Adipocyte (in vitro differentiated cells): ENCODE results near the gene PAQR4.

Experiments used
- DNase-seq: peaks from one replicate; pipeline ENCODE4 v3.0.0-alpha.2; 2015; ENCODE audit warnings: low read depth
- H3K27me3 ChIP-seq: replicated peaks from 2 replicates; pipeline ENCODE4 v1.7.0; 2013; ENCODE audit warnings: mild to moderate bottlenecking, low read length, moderate library complexity; ENCODE audit not compliant: control insufficient read depth, insufficient read depth
- H3K36me3 ChIP-seq: 2 replicates; pipeline ENCODE4 v1.7.0; 2013; ENCODE audit warnings: low read length, mild to moderate bottlenecking, moderate library complexity; ENCODE audit not compliant: control insufficient read depth, insufficient read depth, severe bottlenecking
- H3K4me1 ChIP-seq: 2 replicates; pipeline ENCODE4 v1.7.0; 2013; ENCODE audit warnings: mild to moderate bottlenecking, low read length, moderate library complexity; ENCODE audit not compliant: control insufficient read depth, insufficient read depth
- H3K4me3 ChIP-seq: 2 replicates; pipeline ENCODE4 v1.7.0; 2013; ENCODE audit warnings: mild to moderate bottlenecking, low read length, moderate library complexity
- H3K9ac ChIP-seq: 2 replicates; pipeline ENCODE4 v1.7.0; 2013; ENCODE audit warnings: mild to moderate bottlenecking, low read length, moderate library complexity
- H3K9me3 ChIP-seq: 2 replicates; pipeline ENCODE4 v1.7.0; 2013; ENCODE audit warnings: mild to moderate bottlenecking, low read length, moderate library complexity; ENCODE audit not compliant: control insufficient read depth

The PAQR4 gene

DNA sequence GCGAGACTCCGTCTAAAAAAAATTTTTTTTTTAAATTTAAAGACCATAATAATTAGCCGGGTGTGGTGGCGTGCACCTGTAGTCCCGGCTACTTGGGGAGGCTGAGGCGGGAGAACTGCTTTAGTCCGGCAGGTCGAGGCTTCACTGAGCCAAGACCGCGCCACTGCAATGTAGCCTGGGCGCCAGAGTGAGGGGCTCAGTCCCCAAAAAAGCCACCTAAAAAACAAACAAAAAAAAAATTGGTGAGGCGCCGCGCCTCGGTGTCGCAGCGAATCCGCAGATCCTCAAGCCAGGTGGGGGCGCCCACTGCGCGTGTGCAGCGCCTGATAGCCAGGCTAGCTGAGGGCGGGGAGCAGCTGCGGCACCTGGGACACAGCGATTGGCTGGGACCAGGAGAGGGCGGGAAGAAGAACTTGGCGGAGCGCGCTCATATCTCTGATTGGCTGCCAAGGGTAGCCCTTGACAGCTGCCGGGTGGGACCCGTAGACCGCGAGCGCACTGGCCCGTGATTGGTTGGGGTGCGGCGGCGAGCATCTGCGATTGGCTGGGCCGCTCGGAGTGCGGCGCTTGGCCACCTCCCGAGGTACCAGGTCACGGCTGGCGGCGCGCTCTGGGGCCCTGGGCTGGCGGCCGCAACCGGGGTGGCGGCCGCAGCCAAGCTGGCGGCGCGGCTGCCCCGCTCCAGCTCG is 34.6 kb downstream of the PAQR4 start:
- Histone ChIP-seq H3K4me1 (peaks cover 11% of the 10 kb centered on the region), H3K4me3 (no peak overlapping the region), H3K36me3 (no peaks in the 10 kb centered on the region), H3K9me3 (no peaks in the 10 kb centered on the region), H3K27me3 (peaks cover 39% of the 10 kb centered on the region), H3K9ac (no peak overlapping the region)
- DNase-seq, result peak; percentile 95

DNA sequence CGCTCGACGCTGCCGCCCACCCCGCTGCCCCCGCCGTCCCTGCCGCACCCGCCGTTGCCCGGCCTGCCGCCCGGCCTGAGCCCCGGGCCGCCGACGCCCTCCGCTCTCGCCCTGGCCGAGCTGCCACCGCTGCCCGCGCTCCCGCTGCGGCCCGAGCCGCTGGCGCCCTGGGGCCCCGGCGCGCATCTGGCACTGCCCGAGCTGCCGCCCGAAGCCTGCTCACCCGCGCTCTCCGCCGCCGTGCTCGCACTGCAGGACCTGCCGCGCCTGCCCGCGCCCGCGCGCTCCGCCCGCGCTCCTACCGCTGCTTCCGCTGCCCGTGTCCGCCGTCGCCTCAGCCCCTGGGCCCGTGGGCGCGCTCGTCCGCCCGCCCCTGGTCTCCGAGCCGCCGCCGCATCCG is 35.2 kb downstream of the PAQR4 start:
- no peaks in the 10 kb centered on the region for H3K9me3 ChIP-seq
- H3K27me3 ChIP-seq, result peaks cover 36% of the 10 kb centered on the region
- peaks cover 11% of the 10 kb centered on the region for H3K4me1 ChIP-seq
- H3K4me3 ChIP-seq, result no peak overlapping the region
- no peaks in the 10 kb centered on the region for H3K36me3 ChIP-seq
- no peak overlapping the region for H3K9ac ChIP-seq
- DNase-seq, result peak; percentile 39

DNA sequence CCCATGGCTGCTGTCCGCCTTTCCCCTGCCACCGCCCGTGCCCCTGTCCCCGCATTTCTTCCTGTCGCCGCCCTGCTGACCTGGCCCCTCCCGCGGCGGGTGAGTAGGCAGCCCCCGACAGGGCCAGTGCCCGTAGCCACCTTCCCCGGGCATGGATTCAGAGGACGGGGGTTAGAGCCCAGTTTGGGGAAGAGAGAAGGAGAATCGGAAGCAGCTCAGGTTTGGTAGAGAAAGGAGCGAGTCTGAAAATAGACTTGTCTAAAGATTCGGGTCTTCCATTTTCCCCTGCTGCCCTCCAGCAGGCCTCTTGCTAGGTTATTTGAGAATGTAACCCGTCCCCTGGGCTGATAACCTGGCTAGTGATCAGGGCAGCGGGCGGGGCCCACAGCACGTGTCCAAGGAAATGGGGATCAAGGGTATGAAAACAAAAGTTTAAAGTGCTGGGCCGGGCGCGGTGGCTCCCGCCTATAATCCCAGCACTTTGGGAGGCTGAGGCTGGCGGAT is 35.7 kb downstream of the PAQR4 start:
- H3K4me1 ChIP-seq, result peaks cover 11% of the 10 kb centered on the region
- H3K36me3 ChIP-seq, result no peaks in the 10 kb centered on the region
- H3K9me3 ChIP-seq, result no peaks in the 10 kb centered on the region
- H3K9ac ChIP-seq, result no peak overlapping the region
- peak overlapping the region; percentile 56 for H3K4me3 ChIP-seq
- peaks cover 35% of the 10 kb centered on the region for H3K27me3 ChIP-seq
- DNase-seq, result no peak

DNA sequence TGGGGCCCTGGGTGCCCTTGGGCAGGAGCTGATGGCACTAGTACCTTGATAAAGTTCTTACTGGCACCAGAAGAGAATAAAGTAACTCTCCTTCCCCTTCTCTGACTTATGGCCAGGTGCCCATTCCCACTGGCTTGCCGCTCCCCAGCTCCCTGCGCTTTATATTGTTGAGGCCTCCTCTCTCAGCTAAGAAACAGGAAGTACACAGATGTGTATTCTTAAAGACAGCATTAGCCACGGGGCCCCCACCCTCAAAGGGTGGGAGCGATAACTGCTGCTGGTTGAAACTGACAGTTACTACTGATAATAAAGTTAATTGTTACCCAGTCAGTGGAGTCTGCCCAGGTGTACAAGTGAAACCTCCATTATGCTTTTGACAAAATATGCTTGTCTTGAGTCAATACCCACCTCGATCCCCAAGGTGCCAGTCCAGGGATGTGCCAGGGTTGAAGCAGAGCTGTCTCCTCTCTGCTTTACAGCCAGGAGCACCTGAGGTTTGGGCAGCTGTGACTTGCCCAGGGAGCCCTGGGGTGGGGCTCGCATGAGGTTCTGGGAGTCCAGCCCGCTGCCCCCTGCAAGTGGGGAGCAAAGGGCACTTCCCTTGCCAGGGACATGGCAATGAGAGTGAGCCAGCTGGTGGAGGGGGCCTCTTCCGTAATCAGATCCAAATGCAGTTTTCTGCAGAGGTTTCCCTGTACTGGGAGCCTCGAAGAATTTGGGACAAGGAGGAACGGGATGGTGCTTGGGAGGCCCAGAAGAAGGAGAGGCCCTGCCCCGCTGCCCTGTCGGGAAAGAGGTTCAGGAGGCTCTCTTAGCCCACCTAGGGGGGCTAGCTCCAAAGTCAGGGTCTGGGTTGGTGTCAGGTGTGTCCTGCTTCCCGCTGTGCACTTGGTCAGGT is 38.2 kb downstream of the PAQR4 start:
- Histone ChIP-seq H3K9ac (no peak overlapping the region), H3K27me3 (peaks cover 40% of the 10 kb centered on the region), H3K4me3 (no peak overlapping the region), H3K9me3 (no peaks in the 10 kb centered on the region), H3K36me3 (no peaks in the 10 kb centered on the region), H3K4me1 (peaks cover 11% of the 10 kb centered on the region)
- no peak for DNase-seq

DNA sequence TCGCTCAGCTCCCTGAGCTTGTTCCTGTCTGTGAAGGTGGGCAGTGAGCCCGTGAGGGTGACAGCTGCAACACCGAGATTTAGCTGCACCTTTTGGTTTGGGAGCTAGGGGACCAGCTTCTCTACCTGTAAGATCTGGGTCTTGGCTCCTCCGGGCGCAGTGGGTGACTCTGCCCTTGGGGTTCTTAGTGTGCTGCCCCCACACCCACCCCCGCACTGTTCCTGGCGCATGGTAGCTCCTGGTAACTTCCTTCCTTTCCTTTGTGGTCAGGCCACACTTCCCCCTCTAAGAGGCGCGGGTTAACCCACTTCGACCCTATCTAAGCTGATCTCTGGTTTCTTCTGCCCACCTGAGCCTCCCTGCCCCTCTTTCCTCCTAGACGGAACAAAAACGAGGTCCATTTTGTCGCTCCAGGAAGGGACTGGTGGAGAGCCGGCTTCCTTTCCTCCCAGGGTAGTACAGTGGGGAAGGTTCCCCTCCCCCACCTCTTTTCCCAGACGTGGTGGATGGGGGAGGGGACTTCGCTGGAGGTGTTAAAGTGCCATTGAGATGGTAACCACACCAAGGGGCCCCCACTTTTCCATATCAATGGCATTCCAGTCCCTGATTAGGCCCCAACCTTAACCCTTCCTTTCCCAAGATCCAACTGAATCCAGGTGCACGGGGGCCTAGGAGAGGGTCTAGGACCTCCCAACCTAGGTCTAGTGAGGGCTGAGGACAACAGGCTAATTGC is 39.0 kb downstream of the PAQR4 start:
- Histone ChIP-seq H3K4me3 (no peak overlapping the region), H3K36me3 (no peaks in the 10 kb centered on the region), H3K9me3 (no peaks in the 10 kb centered on the region), H3K4me1 (peaks cover 11% of the 10 kb centered on the region), H3K9ac (no peak overlapping the region), H3K27me3 (peaks cover 47% of the 10 kb centered on the region)
- DNase-seq, result no peak

DNA sequence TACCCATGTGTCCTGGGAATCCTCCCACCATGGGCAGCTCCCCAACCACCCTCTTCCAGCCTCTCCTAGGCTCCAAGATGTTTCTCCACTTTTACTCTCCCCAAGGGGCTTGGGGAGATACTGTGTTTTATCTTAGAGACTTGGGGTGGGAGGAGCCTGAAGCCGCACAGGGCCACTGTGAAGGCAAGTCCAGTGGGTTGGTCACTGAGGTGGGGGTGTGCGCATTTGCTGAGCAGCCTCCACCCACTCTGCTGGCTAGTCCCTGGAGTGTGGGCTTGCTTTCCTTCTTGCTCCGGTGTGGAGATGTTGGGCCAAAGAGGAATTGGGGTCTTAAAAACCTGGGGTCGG is 39.5 kb downstream of the PAQR4 start:
- Histone ChIP-seq H3K27me3 (peaks cover 53% of the 10 kb centered on the region), H3K9me3 (no peaks in the 10 kb centered on the region), H3K36me3 (no peaks in the 10 kb centered on the region), H3K4me1 (peaks cover 11% of the 10 kb centered on the region), H3K4me3 (no peak overlapping the region), H3K9ac (no peak overlapping the region)
- no peak for DNase-seq

DNA sequence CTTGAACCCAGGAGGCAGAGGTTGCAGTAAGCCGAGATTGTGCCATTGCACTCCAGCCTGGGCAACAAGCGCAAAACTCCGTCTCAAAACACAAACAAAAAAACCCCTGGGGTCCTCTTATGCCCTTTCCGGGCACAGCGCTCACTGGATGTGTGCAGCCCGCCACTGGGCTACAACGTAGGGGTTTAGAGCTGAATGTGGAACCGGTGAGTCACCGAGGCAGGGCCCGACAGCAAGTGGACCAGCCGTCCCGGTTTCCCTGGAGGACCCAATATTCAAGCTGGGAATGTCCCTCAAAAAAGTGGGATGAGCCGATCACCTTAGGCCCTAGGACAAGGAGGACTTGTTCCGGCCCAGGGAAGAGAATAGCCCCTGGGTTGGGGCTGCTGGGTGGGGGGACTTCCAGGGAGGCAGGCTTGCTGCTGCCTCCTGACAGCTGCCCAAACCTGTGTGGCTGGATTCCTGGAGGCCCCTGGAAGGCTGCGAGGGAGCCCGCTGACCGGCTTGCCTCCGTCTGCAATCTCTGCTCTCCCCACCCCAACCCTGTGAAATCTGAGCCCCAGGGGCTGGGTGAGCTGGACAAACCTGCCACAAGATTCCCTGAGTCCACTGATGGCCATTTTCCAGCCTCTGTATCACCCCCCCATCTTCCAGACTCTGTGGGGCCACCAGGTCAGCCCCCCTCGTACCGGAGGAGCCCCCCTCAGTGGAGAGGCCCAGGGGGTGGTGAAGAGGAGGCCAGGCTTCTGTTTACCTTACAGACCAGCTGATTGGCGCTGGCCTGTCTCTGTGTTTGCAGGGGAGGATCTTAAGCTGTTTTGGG is 40.6 kb downstream of the PAQR4 start:
- peaks cover 11% of the 10 kb centered on the region for H3K4me1 ChIP-seq
- no peak overlapping the region for H3K9ac ChIP-seq
- no peaks in the 10 kb centered on the region for H3K9me3 ChIP-seq
- H3K36me3 ChIP-seq, result no peaks in the 10 kb centered on the region
- no peak for DNase-seq
- peaks cover 61% of the 10 kb centered on the region for H3K27me3 ChIP-seq
- no peak overlapping the region for H3K4me3 ChIP-seq

DNA sequence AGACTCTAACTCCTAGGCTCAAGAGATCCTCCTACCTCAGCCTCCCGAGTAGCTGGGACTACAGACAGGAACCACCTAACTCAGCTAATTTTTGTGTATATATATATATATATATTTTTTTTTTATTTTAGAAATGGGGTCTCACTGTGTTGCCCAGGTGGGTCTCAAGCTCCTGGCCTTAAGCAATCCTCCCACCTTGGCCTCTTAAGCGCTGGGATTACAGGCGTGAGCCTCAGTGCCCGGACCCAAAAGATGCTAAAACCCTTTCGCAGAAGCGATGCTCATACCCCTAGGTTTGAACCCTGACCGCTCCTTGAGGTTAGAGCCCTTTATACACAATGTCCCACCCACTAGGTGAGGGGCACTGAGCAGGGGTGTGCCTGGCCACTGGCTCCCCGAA is 41.4 kb downstream of the PAQR4 start:
- H3K27me3 ChIP-seq, result peaks cover 63% of the 10 kb centered on the region
- no peak overlapping the region for H3K9ac ChIP-seq
- no peak overlapping the region for H3K4me3 ChIP-seq
- no peaks in the 10 kb centered on the region for H3K36me3 ChIP-seq
- peaks cover 11% of the 10 kb centered on the region for H3K4me1 ChIP-seq
- no peaks in the 10 kb centered on the region for H3K9me3 ChIP-seq
- DNase-seq, result no peak

DNA sequence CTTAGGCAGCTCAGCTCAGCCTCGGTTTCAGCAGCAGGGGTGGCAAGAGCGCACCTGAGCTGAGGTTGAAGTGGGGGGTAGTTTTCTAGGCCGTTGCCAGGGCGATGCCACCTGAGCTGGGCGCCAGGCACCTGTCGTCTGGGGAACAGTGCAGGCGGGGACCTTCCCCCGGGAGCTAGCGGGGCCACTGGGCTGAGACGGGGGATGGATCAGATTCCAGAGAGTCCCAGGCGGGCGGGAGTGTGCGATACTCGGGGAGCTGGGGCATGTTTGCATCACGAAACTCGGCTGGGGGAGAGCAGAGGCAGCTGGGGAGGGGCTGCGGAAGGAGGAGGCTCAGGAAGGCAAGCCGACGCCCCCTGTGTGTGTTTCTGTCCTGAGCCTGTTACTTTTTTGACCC is 43.1 kb downstream of the PAQR4 start:
- H3K27me3 ChIP-seq, result peaks cover 55% of the 10 kb centered on the region
- H3K36me3 ChIP-seq, result no peaks in the 10 kb centered on the region
- H3K9ac ChIP-seq, result no peak overlapping the region
- peaks cover 11% of the 10 kb centered on the region for H3K4me1 ChIP-seq
- H3K4me3 ChIP-seq, result no peak overlapping the region
- no peaks in the 10 kb centered on the region for H3K9me3 ChIP-seq
- DNase-seq, result no peak

DNA sequence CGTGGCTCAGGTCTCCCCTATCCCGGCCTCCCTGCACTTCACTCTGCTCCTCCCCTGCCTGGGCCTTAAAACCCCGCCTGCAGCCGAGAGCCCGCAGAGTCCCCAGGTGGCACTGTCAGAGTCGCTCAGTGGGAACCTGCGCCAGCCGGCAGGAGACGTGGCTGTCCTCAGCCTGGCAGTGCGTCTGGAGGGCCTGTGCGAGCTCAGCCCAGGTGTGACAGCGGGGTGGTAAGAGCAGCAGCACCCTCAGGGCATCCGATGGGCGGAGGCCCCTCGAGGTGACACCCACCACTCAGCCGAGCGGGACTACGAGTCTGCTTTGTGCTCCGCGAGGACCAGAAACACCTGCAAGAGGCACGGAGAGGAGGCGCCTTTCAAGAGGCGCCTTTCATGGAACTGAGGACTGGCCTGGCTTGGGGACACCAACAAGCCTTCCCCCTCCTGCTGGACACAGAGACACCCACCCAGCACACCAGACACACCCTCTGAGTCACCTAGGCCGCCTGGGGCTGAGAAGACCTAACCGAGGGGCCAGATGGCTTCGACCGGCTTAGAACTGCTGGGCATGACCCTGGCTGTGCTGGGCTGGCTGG is 43.8 kb downstream of the PAQR4 start, which contains the start of gene CLDN9:
Gene CLDN9, plus strand, starts transcription at position 96 of the 593 bp plus-strand sequence. Its CDS starts 440 bp downstream, at position 536.
- no peak for DNase-seq
- no peak within 1 kb of the TSS for H3K4me3 ChIP-seq

More for the DNA sequence above, 43.8 kb downstream of the PAQR4 start, which contains the start of gene CLDN9:
- Histone ChIP-seq H3K9me3 (no peaks in the 10 kb centered on the region), H3K27me3 (peaks cover 50% of the 10 kb centered on the region), H3K9ac (no peak within 1 kb of the TSS), H3K4me1 (peaks cover 7% of the 10 kb centered on the region), H3K36me3 (no peaks in the 10 kb centered on the region)
